ENCODE results near the gene ZBTB46.

Gene ZBTB46

GRCh38 chr20:63701051-63701328 is 130.1 kb downstream of the ZBTB46 start:
- peaks cover 68% of the 10 kb centered on the region for H3K36me3 ChIP-seq (ENCODE audit: insufficient read depth, low read length)

DNA sequence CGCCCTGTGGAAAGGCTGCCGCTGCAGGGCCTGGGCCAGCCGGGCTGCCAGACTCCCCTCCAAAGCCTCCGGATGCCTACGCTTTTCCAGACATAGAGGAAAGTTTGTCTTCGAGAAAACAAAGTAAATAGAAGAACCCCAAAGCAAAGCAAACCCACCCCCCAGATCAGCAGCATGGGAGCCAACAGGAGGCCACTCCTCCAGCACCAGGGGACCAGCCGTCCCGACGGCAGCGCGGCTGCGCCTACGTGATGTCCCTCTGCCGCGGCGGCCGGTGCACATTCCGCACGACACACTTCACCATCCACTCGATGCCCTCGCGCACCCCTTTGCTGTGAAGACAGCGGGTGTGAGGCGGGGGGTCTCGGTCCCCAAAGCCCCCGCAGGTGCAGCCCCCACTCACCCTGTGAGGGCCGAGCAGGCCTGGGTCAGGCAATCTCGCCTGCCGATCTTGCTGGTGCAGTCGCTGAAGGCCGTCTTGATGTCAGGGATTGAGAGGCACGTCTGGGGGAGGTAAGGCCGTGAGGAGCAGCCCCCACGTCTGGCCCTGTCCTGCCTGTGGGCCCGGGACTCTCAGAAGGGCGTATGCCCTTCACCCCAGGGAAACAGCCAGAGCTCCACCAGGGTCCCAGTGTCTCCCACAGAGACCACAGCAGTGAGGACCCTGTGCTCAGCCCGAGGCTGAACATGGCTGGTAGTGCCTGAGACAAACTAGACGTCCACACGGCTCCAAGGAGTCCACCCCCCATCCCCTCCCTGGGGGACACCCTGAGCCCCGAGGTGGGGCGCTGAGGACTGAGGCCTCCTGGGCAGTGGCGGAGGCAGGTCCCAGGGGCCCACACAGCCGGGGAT is 130.6 kb downstream of the ZBTB46 start:
- Histone ChIP-seq H3K27ac (ENCODE audit: low read length) (no peak overlapping the region), H3K36me3 (ENCODE audit: insufficient read depth, low read length) (peaks cover 68% of the 10 kb centered on the region)
- no peak for DNase-seq

More at GRCh38 chr20:63701051-63701328, 130.1 kb downstream of the ZBTB46 start:
- ATAC-seq (ENCODE audit: insufficient read depth, low read depth) (no peak), DNase-seq (no peak)
- no peak overlapping the region for H3K4me3 ChIP-seq (ENCODE audit: low read depth in 1 of 2, low read length in 2 of 2)
- H2AFZ ChIP-seq (ENCODE audit: low read depth, low read length) = no peak overlapping the region
- no peak overlapping the region for H3K4me2 ChIP-seq (ENCODE audit: insufficient read depth, low read length)
- no peaks in the 10 kb centered on the region for H3K27me3 ChIP-seq (ENCODE audit: insufficient read depth, low read length, poor library complexity)
- H3K79me2 ChIP-seq (ENCODE audit: insufficient read depth, low read length) = peaks cover 15% of the 10 kb centered on the region
- H3K9me3 ChIP-seq (ENCODE audit: insufficient read depth, low read length, severe bottlenecking) = no peaks in the 10 kb centered on the region
- TF ChIP-seq EZH2 (IDR thresholded peaks at IDR 0.05; ENCODE audit: borderline replicate concordance, low read depth, low read length, severe bottlenecking) = no peak
- TF ChIP-seq, protein P1, sequence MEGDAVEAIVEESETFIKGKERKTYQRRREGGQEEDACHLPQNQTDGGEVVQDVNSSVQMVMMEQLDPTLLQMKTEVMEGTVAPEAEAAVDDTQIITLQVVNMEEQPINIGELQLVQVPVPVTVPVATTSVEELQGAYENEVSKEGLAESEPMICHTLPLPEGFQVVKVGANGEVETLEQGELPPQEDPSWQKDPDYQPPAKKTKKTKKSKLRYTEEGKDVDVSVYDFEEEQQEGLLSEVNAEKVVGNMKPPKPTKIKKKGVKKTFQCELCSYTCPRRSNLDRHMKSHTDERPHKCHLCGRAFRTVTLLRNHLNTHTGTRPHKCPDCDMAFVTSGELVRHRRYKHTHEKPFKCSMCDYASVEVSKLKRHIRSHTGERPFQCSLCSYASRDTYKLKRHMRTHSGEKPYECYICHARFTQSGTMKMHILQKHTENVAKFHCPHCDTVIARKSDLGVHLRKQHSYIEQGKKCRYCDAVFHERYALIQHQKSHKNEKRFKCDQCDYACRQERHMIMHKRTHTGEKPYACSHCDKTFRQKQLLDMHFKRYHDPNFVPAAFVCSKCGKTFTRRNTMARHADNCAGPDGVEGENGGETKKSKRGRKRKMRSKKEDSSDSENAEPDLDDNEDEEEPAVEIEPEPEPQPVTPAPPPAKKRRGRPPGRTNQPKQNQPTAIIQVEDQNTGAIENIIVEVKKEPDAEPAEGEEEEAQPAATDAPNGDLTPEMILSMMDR (IDR thresholded peaks at IDR 0.05; ENCODE audit: borderline replicate concordance, extremely low read depth, low read length, poor library complexity, severe bottlenecking) = no peak
- no peak overlapping the region for H3K9ac ChIP-seq (ENCODE audit: low read depth, low read length)
- no peak overlapping the region for H3K27ac ChIP-seq (ENCODE audit: low read length)
- H4K20me1 ChIP-seq (ENCODE audit: insufficient read depth, low read length) = peaks cover 73% of the 10 kb centered on the region
- H3K4me1 ChIP-seq (ENCODE audit: insufficient read depth, low read length) = peaks cover 9% of the 10 kb centered on the region

GRCh38 chr20:63699466-63700198 is 131.4 kb downstream of the ZBTB46 start:
- H3K27me3 ChIP-seq (ENCODE audit: insufficient read depth, low read length, poor library complexity) = no peaks in the 10 kb centered on the region
- ATAC-seq (ENCODE audit: insufficient read depth, low read depth) (no peak), DNase-seq (no peak)
- peaks cover 62% of the 10 kb centered on the region for H4K20me1 ChIP-seq (ENCODE audit: insufficient read depth, low read length)
- no peaks in the 10 kb centered on the region for H3K9me3 ChIP-seq (ENCODE audit: insufficient read depth, low read length, severe bottlenecking)
- H3K36me3 ChIP-seq (ENCODE audit: insufficient read depth, low read length) = peaks cover 68% of the 10 kb centered on the region
- TF ChIP-seq EZH2 (IDR thresholded peaks at IDR 0.05; ENCODE audit: borderline replicate concordance, low read depth, low read length, severe bottlenecking) = no peak
- H3K79me2 ChIP-seq (ENCODE audit: insufficient read depth, low read length) = peaks cover 1% of the 10 kb centered on the region
- H3K4me2 ChIP-seq (ENCODE audit: insufficient read depth, low read length) = no peak overlapping the region
- no peak overlapping the region for H3K4me3 ChIP-seq (ENCODE audit: low read depth in 1 of 2, low read length in 2 of 2)
- H3K9ac ChIP-seq (ENCODE audit: low read depth, low read length) = no peak overlapping the region
- no peak overlapping the region for H2AFZ ChIP-seq (ENCODE audit: low read depth, low read length)
- no peaks in the 10 kb centered on the region for H3K4me1 ChIP-seq (ENCODE audit: insufficient read depth, low read length)
- H3K27ac ChIP-seq (ENCODE audit: low read length) = no peak overlapping the region

More for the DNA sequence above, 130.6 kb downstream of the ZBTB46 start:
- H2AFZ ChIP-seq (ENCODE audit: low read depth, low read length) = no peak overlapping the region
- TF ChIP-seq EZH2 (IDR thresholded peaks at IDR 0.05; ENCODE audit: borderline replicate concordance, low read depth, low read length, severe bottlenecking) = no peak
- TF ChIP-seq, protein P1 (IDR thresholded peaks at IDR 0.05; ENCODE audit: borderline replicate concordance, extremely low read depth, low read length, poor library complexity, severe bottlenecking) = no peak
- H3K9me3 ChIP-seq (ENCODE audit: insufficient read depth, low read length, severe bottlenecking) = no peaks in the 10 kb centered on the region
- H3K4me2 ChIP-seq (ENCODE audit: insufficient read depth, low read length) = no peak overlapping the region
- no peak for ATAC-seq (ENCODE audit: insufficient read depth, low read depth)
- no peak overlapping the region for H3K4me3 ChIP-seq (ENCODE audit: low read depth in 1 of 2, low read length in 2 of 2)
- no peak overlapping the region for H3K9ac ChIP-seq (ENCODE audit: low read depth, low read length)
- H3K4me1 ChIP-seq (ENCODE audit: insufficient read depth, low read length) = peaks cover 3% of the 10 kb centered on the region; the same call in 1 of the 2 replicates
- peaks cover 70% of the 10 kb centered on the region for H4K20me1 ChIP-seq (ENCODE audit: insufficient read depth, low read length)
- no peaks in the 10 kb centered on the region for H3K27me3 ChIP-seq (ENCODE audit: insufficient read depth, low read length, poor library complexity)
- peaks cover 9% of the 10 kb centered on the region for H3K79me2 ChIP-seq (ENCODE audit: insufficient read depth, low read length)

Data from DND-41 (cell line).